SK-N-MC (cell line): Measurements from ENCODE around the gene POLRMT.

Experiments
- EZH2 ChIP-seq: fragments of 200-600 bp; sonication (generic); IDR thresholded peaks from one replicate; pipeline ENCODE4 v1.6.1; 2017; ENCODE audit warnings: antibody characterized with exemption
- POLR2AphosphoS5 ChIP-seq: IDR thresholded peaks from 2 replicates; pipeline ENCODE4 v1.6.1; 2012; ENCODE audit warnings: mild to moderate bottlenecking, low read depth, low read length, borderline replicate concordance

GRCh38 chr19:596263-596655 lies 37.1 kb downstream of the POLRMT start:
- no peak for TF ChIP-seq EZH2
- no peak for TF ChIP-seq POLR2AphosphoS5
